ENCODE data around the gene GPR78. TPM values are rescaled to one million over a fixed set of nuclear protein-coding genes. Genes with fewer than 3 reads are reported as not detected.

Gene GPR78
- total RNA-seq, 1 donor from 2014 or later = 0.21 TPM

DNA sequence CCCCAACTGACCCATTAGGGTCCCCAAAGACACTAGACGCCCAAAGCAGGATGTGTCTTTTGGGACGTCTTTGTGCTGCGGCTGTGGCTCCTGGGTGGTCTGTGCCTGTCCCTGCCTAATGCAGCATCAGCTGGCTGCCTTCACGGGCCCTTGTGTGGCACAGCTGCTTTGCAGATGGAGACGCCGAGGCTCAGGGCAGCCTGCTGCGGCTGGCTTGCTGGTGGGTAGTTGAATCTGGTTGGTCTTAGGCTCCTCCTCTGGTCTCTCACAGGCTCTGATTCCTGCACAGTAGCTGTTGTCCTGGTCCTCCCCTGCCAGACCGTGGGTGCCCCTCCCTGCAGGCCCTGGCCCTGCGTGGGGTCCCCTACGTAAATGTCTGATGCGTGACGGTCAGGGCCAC, 20.5 kb downstream of the GPR78 start:
- no peak overlapping the region for H3K4me3 ChIP-seq
- no peaks in the 10 kb centered on the region for H3K27me3 ChIP-seq (ENCODE audit: low read depth)
- H3K9me3 ChIP-seq = no peaks in the 10 kb centered on the region
- intact Hi-C loops (cut with DNase I) = no loop called here
- TF ChIP-seq, protein P1, sequence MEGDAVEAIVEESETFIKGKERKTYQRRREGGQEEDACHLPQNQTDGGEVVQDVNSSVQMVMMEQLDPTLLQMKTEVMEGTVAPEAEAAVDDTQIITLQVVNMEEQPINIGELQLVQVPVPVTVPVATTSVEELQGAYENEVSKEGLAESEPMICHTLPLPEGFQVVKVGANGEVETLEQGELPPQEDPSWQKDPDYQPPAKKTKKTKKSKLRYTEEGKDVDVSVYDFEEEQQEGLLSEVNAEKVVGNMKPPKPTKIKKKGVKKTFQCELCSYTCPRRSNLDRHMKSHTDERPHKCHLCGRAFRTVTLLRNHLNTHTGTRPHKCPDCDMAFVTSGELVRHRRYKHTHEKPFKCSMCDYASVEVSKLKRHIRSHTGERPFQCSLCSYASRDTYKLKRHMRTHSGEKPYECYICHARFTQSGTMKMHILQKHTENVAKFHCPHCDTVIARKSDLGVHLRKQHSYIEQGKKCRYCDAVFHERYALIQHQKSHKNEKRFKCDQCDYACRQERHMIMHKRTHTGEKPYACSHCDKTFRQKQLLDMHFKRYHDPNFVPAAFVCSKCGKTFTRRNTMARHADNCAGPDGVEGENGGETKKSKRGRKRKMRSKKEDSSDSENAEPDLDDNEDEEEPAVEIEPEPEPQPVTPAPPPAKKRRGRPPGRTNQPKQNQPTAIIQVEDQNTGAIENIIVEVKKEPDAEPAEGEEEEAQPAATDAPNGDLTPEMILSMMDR (IDR thresholded peaks at IDR 0.05) = no peak
- H3K27ac ChIP-seq = no peak overlapping the region
- DNase-seq = no peak
- H3K4me1 ChIP-seq = no peaks in the 10 kb centered on the region
- H3K36me3 ChIP-seq = no peaks in the 10 kb centered on the region
- no peak for ATAC-seq

DNA sequence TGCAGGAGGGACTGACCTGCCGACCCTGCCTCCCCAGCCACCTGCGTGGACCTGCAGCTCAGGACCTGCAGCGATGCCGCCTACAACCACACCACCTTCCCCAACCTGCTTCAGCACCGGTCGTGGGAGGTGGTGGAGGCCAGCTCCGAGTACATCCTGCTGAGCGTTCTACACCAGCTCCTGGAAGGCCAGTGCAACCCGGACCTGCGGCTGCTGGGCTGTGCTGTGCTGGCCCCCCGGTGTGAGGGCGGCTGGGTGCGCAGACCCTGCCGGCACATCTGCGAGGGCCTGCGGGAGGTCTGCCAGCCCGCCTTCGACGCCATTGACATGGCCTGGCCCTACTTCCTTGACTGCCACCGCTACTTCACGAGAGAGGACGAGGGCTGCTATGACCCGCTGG, 20.9 kb downstream of the GPR78 start:
- no peaks in the 10 kb centered on the region for H3K36me3 ChIP-seq
- H3K4me3 ChIP-seq = no peak overlapping the region
- intact Hi-C loops (cut with DNase I) = no loop called here
- H3K27me3 ChIP-seq (ENCODE audit: low read depth) = no peaks in the 10 kb centered on the region
- no peak overlapping the region for H3K27ac ChIP-seq
- no peaks in the 10 kb centered on the region for H3K9me3 ChIP-seq
- no peaks in the 10 kb centered on the region for H3K4me1 ChIP-seq
- ATAC-seq (no peak), DNase-seq (no peak)
- TF ChIP-seq, protein P1 (IDR thresholded peaks at IDR 0.05) = no peak

DNA sequence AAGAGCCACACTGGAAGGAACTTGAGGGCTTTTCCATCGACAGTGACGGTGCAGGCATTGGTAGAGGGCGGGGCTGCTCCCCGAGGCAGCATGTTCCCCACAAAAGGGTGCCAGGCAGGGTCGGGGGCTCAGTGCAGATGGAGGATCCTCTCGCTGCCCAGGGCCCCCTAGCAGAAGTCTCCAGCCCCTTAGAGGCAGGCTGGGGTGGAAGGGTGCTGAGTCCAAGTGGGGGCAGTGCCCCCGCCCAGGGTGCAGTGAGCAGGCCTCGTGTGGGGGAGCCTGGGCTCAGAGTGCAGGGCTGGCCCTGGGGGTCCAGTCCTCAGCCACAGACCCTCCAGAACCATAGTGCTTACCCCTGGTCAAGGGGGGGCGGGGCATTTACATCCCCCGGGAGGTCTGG, 21.4 kb downstream of the GPR78 start:
- Histone ChIP-seq H3K27me3 (ENCODE audit: low read depth) (no peaks in the 10 kb centered on the region), H3K27ac (no peak overlapping the region), H3K4me3 (no peak overlapping the region), H3K4me1 (no peaks in the 10 kb centered on the region), H3K9me3 (no peaks in the 10 kb centered on the region), H3K36me3 (no peaks in the 10 kb centered on the region)
- no peak for ATAC-seq
- intact Hi-C loops (cut with DNase I) = no loop called here
- DNase-seq = no peak
- TF ChIP-seq, protein P1 (IDR thresholded peaks at IDR 0.05) = no peak

DNA sequence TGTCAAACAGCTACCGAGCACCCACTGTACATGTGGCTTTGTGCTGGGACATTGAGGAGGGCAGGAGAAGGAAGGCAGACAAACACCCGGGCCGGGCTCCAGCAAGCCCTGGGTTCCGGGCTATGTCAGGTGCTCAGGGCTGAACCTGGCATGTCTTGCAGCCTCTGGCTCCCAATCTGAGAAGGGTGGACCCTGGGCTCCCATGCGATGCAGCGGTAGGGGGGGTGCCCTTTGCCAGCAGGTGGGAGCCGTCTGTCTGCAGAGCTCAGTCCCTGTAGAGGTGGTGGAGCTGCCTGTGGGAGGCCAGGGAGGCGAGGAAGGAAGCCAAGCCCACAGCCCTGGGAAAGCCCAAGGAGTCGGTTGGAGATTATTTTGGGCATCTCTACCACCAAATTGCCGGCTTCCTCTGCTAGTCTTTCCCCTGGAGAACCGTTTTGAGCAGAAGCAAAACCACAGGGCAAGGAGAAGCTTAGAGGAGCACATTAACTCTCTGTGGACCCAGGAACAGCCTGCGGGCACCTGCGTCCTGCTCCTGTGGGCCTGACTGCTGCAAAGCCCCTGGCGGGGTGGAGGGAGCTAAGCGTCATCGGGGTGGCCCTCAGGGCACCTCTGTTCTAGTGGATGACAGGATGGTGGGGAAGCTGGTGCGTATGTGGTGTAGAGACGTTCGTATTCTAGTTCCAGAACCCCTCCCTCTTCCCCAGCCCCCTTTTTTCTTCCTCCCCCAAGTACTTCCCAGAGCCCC, 22.7 kb downstream of the GPR78 start:
- peaks cover 11% of the 10 kb centered on the region for H3K27me3 ChIP-seq (ENCODE audit: low read depth)
- no peaks in the 10 kb centered on the region for H3K9me3 ChIP-seq
- intact Hi-C loops (cut with DNase I) = no loop called here
- DNase-seq (no peak), ATAC-seq (no peak)
- no peak overlapping the region for H3K27ac ChIP-seq
- TF ChIP-seq, protein P1 (IDR thresholded peaks at IDR 0.05) = no peak
- no peaks in the 10 kb centered on the region for H3K4me1 ChIP-seq
- no peaks in the 10 kb centered on the region for H3K36me3 ChIP-seq
- no peak overlapping the region for H3K4me3 ChIP-seq

DNA sequence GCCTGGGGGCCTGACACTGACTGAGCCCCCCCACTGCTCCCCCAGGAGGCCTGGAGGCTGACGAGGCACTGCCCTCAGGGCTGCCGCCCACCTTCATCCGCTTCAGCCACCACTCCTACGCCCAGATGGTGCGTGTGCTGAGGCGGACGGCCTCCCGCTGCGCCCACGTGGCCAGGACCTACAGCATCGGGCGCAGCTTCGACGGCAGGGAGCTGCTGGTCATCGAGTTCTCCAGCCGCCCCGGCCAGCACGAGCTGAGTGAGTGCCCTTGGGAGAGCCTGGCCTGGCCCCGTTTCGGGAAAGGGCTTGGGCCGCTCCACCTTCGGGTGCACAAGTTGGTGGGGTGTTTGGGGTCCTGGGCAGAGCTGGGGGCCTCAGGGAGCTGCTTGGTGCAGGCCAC, 23.7 kb downstream of the GPR78 start:
- DNase-seq (no peak), ATAC-seq (no peak)
- TF ChIP-seq, protein P1 (IDR thresholded peaks at IDR 0.05) = no peak
- H3K27me3 ChIP-seq (ENCODE audit: low read depth) = peaks cover 19% of the 10 kb centered on the region
- intact Hi-C loops (cut with DNase I) = no loop called here
- H3K9me3 ChIP-seq = no peaks in the 10 kb centered on the region
- no peaks in the 10 kb centered on the region for H3K4me1 ChIP-seq
- H3K4me3 ChIP-seq = no peak overlapping the region
- H3K36me3 ChIP-seq = no peaks in the 10 kb centered on the region
- no peak overlapping the region for H3K27ac ChIP-seq
